Uterus (tissue), 2 donors: ENCODE data around the gene DLG1.

Experiments used
- POLR2A ChIP-seq, 2 donors: fragments of 450-650 bp; IDR thresholded peaks; one replicate each; pipeline ENCODE4 v1.6.1; 2016; ENCODE audit warnings: antibody characterized with exemption in 2 of 2, mild to moderate bottlenecking in 1 of 2, moderate library complexity in 1 of 2
- TF ChIP-seq, protein P1 (sequence below), 4 experiments: fragments of 200-600 bp in 2 of 4; fragments of 450-650 bp in 2 of 4; sonication (generic) in 2 of 4; IDR thresholded peaks; one replicate each; pipeline ENCODE4 v1.5.1; 2016 to 2019; ENCODE audit warnings: antibody characterized with exemption in 4 of 4, mild to moderate bottlenecking in 2 of 4, moderate library complexity in 1 of 4

DNA sequence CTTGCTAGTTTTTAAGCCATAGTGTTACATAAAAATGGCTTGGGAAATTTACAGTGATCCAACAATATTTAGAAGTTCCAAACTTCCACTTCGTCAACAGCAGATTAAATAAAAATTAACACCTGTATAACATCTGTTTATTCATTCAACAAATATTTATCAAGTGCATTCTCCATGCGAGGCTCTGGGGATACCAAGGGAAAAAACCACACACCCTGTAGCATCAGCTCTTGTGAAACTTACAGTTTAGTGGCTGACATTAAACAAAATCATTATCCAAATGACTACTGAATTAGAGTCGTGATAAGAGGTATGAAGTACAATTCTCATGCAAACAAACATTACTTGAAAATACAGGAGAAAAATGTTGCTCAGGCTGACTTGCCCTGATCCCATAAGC lies 122.9 kb downstream of the DLG1 start:
- TF ChIP-seq, protein P1, sequence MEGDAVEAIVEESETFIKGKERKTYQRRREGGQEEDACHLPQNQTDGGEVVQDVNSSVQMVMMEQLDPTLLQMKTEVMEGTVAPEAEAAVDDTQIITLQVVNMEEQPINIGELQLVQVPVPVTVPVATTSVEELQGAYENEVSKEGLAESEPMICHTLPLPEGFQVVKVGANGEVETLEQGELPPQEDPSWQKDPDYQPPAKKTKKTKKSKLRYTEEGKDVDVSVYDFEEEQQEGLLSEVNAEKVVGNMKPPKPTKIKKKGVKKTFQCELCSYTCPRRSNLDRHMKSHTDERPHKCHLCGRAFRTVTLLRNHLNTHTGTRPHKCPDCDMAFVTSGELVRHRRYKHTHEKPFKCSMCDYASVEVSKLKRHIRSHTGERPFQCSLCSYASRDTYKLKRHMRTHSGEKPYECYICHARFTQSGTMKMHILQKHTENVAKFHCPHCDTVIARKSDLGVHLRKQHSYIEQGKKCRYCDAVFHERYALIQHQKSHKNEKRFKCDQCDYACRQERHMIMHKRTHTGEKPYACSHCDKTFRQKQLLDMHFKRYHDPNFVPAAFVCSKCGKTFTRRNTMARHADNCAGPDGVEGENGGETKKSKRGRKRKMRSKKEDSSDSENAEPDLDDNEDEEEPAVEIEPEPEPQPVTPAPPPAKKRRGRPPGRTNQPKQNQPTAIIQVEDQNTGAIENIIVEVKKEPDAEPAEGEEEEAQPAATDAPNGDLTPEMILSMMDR (IDR thresholded peaks at IDR 0.05), result no peak
- no peak for TF ChIP-seq POLR2A (IDR thresholded peaks at IDR 0.05)
